HG03442 (cell line): ENCODE data around the gene ST7.
"Not testable (repeated sequence)": the region's sequence is repeated elsewhere in the genome, so short reads cannot be mapped to it uniquely, and the experiment has no call there.

Experiments used
- ATAC-seq: cut with Tn5 transposase; IDR thresholded peaks from one replicate; pipeline ENCODE4 v1.9.1; 2021; ENCODE audit warnings: mild to moderate bottlenecking, moderate library complexity; ENCODE audit not compliant: unreplicated experiment

Gene ST7

DNA sequence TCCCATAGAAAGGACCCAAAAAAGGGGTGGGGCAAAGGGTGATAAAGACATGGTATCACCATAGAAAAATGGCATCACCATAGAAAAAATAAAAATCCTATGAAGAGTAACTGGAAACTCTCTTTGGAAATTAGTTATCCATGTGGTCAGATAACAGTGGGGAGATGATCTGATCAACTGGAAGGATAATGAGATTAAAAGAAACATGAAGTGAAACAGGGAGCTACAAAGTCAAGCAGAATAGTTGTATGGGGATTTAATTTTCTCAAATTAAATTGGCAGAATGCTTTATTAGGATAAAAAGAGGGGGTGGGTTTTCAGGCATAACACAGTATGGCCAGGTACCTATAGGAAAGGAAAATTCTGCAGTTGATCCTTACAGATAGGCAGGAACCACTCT lies 258.3 kb downstream of the ST7 start:
- ATAC-seq, result no peak

DNA sequence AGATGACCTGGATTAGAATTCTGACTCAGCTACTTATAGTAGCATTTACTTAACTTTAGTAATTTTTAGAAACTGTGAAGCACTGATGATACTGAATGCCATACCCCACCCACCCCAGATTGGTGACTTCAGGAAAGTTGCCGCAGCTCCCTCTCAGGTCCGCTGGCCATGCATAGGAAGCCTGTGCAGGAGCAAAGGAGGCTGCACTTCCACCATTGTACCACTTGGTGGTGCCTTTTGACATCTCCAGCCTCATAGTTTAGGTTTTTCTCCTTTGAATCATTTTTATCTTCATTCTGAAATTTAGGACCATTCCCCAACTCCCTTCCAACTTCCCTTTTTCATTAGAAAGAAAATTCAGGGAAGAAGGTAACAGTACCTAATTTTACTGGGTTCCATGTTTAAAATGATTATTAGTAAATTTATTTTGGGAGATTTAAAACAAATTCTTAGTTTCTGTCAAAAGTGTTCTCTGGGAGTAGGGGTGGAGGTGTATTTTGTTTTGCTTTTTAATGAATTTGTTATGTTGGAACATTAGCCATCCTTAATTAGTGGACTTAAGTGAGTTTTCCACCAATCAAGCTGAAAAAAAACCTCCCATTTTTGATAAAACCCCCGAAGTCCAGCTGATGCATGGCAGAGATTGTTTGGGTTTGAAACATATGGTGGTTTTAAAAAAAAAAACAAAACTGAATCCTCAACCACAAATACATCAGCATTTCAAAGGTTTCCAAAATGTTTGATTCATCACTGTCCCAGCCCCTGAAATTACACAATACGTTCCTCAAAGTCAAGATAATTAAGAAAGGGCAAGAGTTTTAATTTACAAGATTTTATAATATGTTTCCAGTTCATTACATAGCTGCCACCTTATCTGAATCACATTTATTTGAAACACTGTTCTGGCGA lies 259.9 kb downstream of the ST7 start:
- ATAC-seq, result peak; percentile 70

DNA sequence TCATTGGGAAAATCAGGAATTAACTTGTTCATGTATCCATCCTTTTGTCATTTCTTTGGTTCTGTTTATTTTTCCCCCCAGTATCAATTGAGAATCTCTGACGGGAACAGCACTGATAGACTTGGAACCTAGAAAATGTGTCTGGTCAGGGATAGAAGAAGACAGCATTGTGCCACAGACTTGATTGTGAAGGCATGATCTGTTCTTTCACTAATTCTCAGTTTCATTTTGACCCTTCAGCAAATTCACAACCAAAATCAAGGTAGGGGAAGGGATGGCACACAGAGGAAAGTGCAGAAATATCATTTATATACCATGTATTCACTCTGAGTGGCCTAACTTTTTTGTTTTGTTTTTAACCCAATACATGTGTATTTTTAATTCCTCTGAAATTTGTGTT lies 262.7 kb downstream of the ST7 start:
- no peak for ATAC-seq

DNA sequence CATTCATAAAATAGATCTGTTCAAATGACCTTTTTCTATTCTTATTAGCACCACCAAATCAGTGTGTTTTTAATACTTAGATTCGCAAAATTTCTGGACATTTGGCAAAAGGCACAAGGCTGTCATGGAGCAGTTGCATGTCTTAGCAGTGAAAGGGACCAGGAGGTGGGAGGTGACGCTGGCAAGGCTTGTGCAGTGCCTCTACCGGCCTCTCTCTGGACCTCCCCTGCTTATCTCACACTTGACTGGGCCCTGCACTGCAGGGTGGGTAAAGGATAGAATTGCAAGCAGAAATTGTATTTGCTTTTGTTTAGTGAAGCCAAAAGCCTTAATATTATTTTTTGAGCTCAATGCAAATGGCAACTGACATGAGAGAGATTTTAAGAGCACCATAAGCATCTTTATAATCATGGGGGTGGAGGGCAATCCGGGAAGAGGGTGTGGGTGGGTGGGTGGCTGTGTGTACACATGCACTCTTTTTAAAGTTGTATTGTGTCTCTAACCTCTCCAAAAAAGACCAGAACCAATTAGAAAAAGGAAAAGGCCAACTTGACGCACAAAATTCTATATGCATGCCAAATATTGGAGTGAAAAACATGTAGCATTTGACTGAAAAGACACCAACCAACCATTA lies 263.3 kb downstream of the ST7 start:
- ATAC-seq, result no peak

DNA sequence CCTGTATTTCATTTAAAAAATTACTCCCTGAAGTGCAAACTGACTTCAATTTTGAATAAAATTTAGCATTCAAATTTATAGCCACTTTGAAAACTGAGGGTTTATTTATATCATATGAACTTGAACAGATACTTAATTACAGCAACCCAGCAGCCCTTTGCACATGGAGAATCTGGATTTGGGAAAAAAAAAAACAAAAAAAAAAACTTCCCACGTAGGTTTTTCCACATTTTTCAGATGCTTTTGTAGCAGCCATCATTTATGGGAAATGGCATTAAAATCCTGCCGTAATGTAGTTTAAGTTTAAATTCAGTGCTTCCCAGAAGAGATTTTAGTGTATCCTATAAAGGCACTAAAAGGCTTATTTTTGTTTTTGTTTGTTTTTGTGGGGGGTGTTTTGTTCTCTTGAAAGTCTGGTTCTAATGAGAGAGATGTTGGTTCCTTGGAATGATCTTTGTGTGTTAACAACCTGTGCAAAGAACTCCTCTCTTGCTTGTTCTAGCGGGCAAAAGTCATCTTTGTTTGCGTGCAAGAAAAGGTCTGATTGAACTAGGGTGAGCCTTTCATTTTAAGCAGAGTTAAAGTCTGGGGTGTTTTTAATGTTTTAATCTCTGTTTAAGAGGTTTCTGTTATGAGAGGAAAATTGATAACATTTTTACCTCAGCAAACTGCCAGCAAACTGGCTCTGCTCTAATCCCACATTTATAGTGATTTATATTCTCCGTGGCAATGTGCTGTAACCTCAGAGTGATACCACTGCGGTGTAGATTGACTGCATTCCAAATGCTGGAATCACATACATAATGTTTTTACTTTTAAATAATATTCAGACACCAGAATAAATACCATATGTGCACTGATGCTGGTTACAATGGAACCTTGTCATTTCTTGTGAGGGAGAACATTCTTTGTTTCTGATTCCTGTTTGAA lies 264.1 kb downstream of the ST7 start:
- ATAC-seq, result no peak

DNA sequence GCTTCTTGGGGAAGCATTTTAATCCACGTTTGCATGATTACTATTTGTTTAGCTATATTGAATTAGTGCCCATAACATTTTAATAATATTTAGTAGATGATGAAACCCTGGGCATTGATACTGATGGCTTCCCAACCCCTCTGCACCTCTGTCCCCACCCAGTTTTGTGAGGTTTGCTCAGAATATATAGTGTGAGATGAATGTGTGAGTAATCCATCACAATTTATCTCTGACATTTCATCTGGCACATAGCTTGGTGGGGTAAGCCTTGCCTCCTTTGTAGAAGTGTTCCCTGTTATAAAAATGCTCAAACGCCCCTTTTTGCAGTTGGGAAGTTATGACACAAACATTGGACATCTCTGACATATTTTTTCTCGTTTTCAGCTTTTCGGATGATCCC lies 265.4 kb downstream of the ST7 start:
- no peak for ATAC-seq

DNA sequence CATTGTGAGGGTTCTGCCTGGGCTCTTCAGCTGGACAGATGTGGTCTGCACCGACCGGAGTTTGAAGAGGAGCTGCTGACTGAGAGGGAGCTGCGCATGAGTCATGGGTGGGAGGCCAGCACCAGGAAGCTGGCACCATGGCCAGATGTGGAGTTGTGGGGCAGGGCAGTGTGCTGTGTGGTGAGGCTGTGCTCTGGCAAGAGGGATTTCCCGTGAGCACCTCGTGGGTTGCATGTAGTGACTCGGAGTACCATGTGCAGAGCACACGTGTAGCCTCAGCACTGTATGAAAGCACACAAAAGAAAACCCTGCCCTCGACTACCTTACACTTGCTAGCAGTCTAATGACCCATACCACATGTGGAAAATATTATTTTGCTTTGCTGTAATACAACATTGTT lies 266.2 kb downstream of the ST7 start:
- no peak for ATAC-seq

DNA sequence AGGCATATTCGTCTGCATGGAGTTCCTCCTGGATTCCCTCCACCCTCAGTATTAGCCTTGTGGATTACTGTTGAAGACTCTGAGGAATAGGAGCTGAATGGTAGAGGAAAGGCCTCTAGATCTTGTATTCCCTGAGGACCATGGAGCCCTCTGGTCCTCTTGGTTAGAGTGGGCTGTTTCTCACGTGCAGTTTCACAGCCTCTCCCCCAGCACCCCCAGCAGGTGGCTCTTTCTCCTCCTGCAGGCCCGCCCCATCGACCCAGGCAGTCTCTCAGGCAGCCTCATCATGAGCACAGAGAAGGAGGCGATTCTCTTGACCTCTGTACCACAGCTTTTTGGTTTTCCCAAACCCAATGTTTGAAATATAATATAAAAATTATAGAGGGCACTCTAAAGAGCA lies 267.5 kb downstream of the ST7 start:
- no peak for ATAC-seq

DNA sequence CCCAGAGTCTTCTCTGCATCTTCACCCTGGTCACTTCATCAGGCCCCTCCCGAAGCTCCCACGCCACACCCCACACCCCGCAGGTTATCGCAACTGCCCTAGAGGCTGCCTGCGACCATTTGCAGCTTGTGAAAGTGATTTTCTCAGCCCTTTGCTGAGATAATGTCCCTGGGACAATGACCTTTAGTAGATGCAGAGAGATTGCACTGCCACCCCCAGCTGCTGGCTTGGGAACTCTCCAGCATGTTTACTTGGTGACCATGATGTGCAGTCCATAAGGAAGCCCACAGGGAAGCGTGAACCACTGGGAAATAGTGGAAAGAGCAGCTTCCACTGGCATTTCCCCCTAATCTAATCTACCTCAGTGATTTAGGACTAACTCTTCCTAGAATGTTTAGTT lies 272.2 kb downstream of the ST7 start:
- ATAC-seq, result no peak

DNA sequence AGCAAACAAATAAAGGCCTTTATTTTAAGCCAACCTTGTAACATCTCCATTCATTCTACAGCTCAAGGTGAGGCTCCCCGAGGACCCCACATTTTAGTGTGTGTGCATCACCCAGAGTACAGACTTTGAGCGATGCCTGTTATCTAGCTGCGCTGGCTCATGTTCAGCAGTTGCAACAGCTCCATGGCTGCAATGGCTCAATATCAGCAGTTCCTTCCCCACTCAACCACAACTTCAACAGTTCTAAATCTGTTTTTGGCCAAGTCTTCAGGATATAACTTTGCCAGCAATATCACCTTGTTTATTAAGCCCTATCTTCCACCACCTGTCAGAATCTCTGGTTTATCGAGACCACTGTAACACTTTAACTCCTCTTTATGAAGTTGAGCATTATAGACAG lies 273.8 kb downstream of the ST7 start:
- ATAC-seq, result no peak

DNA sequence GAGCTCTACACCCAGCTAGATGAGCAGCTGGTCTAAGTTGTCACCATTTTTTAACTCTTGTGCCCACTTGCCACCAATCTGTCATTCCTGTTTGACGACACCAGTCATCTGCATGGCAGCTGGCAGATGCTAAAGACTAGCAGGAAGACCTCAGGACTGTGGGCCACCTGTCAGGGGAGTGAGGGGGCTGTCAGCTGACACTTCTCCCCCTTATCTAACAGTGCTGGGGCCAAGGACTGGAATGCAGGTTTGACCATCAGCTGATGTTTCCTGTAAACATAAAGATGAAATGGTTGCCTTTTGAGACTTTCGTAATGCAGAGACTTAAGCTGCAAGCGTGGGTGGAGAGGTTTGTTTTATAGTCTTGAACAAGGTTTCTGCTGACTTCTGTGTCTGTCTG lies 276.0 kb downstream of the ST7 start:
- no peak for ATAC-seq

DNA sequence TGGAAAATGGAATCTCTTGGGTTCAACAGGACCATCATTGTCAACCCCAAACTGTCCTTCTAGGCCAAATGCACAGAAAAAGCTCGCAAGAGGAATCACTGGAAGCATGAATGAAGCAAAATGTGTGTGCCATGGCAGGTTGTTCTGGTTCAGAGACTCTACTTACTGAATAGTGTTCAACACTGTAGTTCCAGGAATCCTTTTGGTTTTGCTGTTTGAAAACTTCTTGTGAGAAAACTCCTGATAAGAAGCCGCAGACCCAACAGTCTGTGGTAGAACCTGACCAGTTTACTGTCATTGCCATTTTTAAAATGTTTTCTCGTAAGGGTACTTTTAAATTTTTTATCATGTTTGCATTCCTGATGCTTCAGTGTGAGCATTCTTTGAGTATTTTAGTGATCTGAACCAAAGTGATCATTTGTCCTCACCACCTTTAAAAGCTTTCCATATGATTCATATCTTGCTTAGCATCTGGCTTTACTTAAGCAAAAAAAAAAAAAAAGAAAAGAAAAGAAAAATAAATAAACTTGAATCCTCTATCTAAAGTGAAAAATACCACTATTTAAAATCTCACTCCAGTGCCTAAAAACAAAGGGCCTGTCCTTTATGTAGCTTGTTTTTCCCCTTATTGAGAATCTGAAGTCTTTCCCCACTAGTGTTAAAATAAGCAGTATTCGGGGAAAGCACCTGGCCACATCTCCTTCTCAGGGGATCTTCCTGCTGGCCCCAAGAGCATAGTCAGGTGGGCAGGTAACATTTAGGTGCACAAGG lies 277.2 kb downstream of the ST7 start:
- ATAC-seq, result peak; percentile 79

DNA sequence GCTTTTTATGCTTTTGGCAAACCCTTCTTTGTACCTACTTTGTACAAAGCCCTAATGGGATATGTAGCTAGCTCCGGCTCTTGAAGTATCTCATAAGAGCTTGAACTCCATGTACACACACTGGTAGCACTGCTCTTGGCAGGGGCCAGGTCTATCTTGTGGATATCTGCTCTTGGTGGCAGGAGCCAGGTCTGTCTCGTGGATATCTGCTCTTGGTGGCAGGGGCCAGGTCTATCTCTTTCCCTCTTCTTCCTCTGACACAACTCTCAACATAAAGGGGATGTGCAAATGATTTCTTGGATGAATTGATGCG lies 277.7 kb downstream of the ST7 start:
- ATAC-seq, result no peak

DNA sequence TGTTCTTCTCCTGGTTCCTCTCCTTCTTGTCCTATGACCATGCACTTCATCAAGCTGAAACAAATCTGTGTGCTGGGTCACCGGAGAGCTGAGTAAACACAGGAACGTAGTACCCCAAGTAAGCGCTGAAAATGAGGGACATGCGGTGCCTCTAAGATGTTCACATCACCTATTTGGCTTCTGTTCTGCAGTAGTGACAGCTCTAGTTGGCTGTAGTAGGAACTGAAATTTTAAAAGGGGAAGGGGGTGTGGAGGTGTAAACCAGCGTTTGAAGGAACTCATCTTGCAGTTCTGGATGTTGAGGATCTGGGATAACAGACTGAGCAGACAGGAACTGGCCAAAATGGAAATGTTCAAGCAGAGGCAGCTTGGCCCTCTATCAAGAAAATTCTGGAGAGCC lies 284.3 kb downstream of the ST7 start:
- ATAC-seq, result peak; percentile 64

DNA sequence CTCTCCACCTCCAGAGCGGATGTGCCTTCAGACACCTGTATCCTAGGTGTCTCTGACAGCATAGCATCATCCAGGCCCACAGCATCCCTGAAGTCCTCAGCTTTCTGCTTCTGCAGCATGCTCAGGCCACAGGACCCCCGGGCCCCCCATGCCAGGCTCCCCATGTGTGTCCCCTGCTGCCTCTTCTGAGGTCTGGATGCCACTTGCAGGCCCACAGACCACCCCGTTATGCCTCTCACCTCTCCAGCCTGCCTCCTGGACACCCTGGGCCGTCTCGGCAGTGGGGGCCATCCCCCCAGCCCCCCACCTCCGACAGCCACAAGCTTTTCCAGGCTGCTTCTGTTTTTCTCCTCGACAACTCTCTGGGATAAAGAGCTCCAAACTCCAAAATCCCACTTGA lies 285.2 kb downstream of the ST7 start:
- no peak for ATAC-seq

DNA sequence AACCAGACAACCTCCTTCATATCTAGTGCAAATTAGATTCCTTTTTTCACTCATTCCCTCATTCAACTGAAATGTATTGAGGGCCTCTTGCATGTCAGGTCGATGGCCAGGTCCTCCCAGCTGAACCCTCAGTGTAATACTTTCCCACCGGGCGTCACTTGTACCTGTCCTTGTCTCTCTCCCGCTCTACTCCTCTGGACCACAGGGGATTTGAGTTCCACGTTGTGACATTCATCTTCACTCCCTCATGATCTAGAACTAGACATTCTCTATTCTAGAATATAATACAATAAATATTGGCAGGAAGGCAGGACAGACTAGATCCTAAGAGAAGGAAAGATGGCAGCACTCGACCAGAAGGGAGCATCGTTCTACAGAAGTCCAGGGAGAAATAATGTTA lies 285.6 kb downstream of the ST7 start:
- no peak for ATAC-seq

DNA sequence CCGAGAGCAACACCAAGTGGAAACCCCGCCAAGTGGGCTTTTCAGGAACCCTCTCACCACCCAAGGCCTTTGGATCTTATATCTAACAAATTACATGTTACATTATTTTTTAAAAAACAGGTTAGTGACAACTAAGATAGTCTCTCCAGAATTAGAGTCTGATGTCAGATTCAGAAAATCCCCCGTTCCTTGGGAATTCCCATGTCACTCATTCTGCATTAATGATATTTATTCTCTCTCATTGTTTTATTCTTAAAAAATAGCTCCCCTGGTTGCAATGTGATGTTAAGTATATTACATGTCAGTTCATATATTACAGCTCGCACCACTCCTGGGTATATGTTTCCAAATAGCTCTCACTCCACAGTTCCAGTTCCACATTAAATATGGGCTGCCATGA lies 287.8 kb downstream of the ST7 start:
- ATAC-seq, result no peak

DNA sequence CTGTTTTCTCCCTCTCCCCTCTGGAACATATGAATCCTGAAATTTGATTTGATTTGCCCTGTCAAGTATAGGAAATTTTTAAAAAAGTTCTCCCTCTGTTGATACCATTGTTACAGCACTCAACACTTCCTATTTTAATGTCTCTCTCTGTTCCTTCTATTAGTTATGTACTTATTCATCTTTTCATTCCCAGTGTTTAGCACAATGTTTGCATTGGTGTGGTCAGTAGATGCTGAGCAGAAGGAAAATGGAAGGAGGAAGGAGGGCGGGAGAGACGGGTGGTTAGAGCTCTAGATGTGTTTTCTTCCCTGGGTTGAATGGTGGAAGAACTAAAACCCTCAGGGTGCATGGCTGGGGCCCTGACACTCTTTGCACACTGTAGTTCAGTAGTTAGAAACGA lies 290.1 kb downstream of the ST7 start:
- no peak for ATAC-seq

DNA sequence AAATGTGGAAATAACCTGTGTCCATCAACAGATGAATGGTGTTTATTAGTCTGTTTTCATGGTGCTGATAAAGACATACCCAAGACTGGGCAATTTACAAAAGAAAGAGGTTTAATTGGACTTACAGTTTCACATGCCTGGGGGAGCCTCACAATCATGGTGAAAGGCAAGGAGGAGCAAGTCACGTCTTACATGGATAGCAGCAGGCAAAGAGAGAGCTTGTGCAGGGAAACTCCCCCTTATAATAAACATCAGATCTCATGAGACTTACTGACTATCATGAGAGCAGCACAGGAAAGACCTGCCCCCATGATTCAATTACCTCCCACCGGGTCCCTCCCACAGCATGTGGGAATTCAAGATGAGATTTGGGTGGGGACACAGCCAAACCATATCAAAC lies 292.4 kb downstream of the ST7 start:
- not testable (repeated sequence) for ATAC-seq

DNA sequence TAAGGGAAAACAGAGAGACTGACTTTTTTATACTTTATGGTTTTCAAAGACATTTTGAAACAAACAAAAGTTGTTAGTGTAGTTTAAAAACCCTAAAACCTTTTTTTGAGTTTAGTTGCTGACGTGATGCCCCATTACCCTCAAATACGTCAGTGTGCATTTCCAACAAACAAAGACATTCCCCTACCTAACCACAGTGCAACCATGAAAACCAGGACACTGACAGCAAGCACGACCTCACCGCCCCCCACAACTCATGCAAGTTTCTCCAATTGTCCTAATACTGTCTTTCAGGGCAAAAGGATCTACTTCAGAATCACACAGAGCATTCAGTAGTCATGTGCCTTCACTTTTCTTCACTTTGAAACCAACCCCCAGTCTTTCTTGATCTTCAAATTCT lies 294.5 kb downstream of the ST7 start:
- no peak for ATAC-seq

DNA sequence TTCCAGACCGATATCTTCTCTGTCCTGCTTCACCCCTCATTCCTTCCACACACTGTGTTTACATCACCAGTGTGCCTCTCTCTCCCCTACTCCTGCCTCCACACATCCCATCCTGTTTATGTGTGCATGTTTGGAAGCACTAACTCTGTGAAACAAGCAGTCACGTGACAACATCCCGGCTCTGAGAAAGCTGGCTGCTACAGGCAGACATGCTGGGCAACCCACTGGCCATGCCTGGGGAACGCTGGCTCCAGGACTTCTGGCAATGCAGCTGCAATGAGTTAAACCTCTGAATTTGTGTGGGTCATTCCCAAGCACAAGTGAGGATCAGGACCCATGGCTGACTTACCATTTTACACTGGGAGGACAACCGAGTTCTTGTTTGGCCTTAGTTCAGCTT lies 295.5 kb downstream of the ST7 start:
- no peak for ATAC-seq
